ENCODE results near the gene STAG3.
"Not testable (repeated sequence)": the region's sequence is repeated elsewhere in the genome, so short reads cannot be mapped to it uniquely, and the experiment has no call there.

STAG3 gene

GRCh38 chr7:100173806-100174495 is 3.8 kb upstream of the STAG3 start:
- DNase-seq: no peak

- no peak for DNase-seq
These were observed 3.1 kb upstream of the STAG3 start for GRCh38 chr7:100174582-100174981.

- no peak for DNase-seq
These were observed 2.3 kb upstream of the STAG3 start for GRCh38 chr7:100175296-100175935.

GRCh38 chr7:100176096-100177044 is 1.3 kb upstream of the STAG3 start:
- no peak for DNase-seq

GRCh38 chr7:100180084-100180483 is 2.4 kb downstream of the STAG3 start:
- not testable (repeated sequence) for DNase-seq

- DNase-seq: peak; percentile 44
These were observed 4.9 kb downstream of the STAG3 start for GRCh38 chr7:100182616-100183015.

- DNase-seq: not testable (repeated sequence)
These were observed 5.4 kb downstream of the STAG3 start for GRCh38 chr7:100183090-100183489.

GRCh38 chr7:100185726-100186125 is 8.0 kb downstream of the STAG3 start:
- no peak for DNase-seq

- DNase-seq: no peak
These were observed 11.3 kb downstream of the STAG3 start for GRCh38 chr7:100189061-100189460.

GRCh38 chr7:100190048-100190711 is 12.5 kb downstream of the STAG3 start:
- peak; percentile 71 for DNase-seq

- no peak for DNase-seq
These were observed 14.1 kb downstream of the STAG3 start for GRCh38 chr7:100191775-100192174.

GRCh38 chr7:100192281-100192862 is 14.7 kb downstream of the STAG3 start:
- not testable (repeated sequence) for DNase-seq

- no peak for DNase-seq
These were observed 15.3 kb downstream of the STAG3 start for GRCh38 chr7:100192969-100193368.

GRCh38 chr7:100195222-100195621 is 17.5 kb downstream of the STAG3 start:
- DNase-seq: no peak

- not testable (repeated sequence) for DNase-seq
These were observed 18.2 kb downstream of the STAG3 start for GRCh38 chr7:100195901-100196322.

- DNase-seq: no peak
These were observed 20.5 kb downstream of the STAG3 start for GRCh38 chr7:100198266-100198665.

GRCh38 chr7:100200693-100201092 is 23.0 kb downstream of the STAG3 start:
- DNase-seq: no peak

GRCh38 chr7:100204454-100204853 is 26.7 kb downstream of the STAG3 start:
- no peak for DNase-seq

GRCh38 chr7:100208911-100209408 is 31.2 kb downstream of the STAG3 start:
- DNase-seq: peak; percentile 41

GRCh38 chr7:100209493-100209892 is 31.8 kb downstream of the STAG3 start:
- DNase-seq: no peak

GRCh38 chr7:100210805-100211204 is 33.1 kb downstream of the STAG3 start:
- no peak for DNase-seq

- DNase-seq: peak; percentile 69
These were observed 33.6 kb downstream of the STAG3 start for GRCh38 chr7:100211342-100211780.
